NB4 (cell line): ENCODE measurements around the gene PCCA.

Source experiments
- DNase-seq: peaks from one replicate; pipeline ENCODE4 v3.0.0; 2010; ENCODE audit warnings: low read depth
- H3K4me3 ChIP-seq: one replicate; pipeline ENCODE4 v1.5.1; 2011; ENCODE audit warnings: mild to moderate bottlenecking, low read depth, low read length, moderate library complexity
- MYC ChIP-seq: IDR thresholded peaks from 2 replicates; pipeline ENCODE4 v1.6.1; 2011; ENCODE audit warnings: low read depth, low read length
- POLR2A ChIP-seq: IDR thresholded peaks from 2 replicates; pipeline ENCODE4 v1.6.1; 2011; ENCODE audit warnings: mild to moderate bottlenecking; ENCODE audit not compliant: insufficient read length; ENCODE audit errors: extremely low read depth
- TF ChIP-seq, protein P1 (sequence below): IDR thresholded peaks from one replicate; pipeline ENCODE4 v1.5.1; 2012; ENCODE audit warnings: low read depth, low read length
- TF ChIP-seq, protein P2 (sequence below): IDR thresholded peaks from 2 replicates; pipeline ENCODE4 v1.6.1; 2011; ENCODE audit warnings: low read depth, low read length

The PCCA gene

DNA sequence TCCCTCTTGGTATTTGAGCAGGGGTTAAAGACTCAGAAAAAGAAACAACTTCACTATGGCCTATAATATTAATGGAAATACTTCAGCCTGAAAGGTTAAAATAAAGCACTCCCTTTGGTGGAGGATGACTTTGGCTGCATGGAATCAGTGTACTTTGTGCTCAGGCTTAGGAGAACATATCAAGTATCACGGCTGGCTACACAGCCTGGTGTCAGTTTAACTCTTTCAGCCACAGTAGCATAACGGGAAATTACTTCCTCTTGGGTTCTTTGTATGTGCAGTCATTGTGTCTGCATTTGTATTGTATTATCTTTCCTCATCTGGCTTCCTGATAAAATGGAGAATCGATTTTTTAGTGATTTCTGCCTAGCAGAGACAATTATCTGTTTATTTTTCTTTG, 260.7 kb downstream of the PCCA start:
- TF ChIP-seq POLR2A = no peak
- TF ChIP-seq, protein P1, sequence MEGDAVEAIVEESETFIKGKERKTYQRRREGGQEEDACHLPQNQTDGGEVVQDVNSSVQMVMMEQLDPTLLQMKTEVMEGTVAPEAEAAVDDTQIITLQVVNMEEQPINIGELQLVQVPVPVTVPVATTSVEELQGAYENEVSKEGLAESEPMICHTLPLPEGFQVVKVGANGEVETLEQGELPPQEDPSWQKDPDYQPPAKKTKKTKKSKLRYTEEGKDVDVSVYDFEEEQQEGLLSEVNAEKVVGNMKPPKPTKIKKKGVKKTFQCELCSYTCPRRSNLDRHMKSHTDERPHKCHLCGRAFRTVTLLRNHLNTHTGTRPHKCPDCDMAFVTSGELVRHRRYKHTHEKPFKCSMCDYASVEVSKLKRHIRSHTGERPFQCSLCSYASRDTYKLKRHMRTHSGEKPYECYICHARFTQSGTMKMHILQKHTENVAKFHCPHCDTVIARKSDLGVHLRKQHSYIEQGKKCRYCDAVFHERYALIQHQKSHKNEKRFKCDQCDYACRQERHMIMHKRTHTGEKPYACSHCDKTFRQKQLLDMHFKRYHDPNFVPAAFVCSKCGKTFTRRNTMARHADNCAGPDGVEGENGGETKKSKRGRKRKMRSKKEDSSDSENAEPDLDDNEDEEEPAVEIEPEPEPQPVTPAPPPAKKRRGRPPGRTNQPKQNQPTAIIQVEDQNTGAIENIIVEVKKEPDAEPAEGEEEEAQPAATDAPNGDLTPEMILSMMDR = no peak
- TF ChIP-seq, protein P2, sequence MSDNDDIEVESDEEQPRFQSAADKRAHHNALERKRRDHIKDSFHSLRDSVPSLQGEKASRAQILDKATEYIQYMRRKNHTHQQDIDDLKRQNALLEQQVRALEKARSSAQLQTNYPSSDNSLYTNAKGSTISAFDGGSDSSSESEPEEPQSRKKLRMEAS = 0 out of 2 replicates have a peak, but pooled peaks have one; percentile 18
- H3K4me3 ChIP-seq = no peak overlapping the region
- peak; percentile 15 for DNase-seq

DNA sequence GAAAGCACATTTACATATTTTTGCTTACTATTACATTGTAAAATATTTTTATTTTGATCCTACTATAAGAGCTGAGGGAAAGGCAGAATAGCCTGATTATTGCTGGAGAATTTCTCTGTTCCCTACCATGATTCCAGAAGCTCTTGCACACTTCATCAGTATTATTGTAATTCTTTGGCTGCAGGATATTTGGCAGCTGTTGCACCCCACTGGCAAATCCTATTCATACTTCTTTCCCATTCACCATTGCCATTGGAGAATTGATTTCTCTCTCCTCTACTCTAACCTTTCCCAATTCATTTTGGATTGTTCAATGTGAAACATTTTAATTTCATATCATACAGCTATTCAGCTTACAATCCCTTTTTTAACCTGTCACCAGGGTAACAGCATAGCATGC, 261.7 kb downstream of the PCCA start:
- DNase-seq = no peak

DNA sequence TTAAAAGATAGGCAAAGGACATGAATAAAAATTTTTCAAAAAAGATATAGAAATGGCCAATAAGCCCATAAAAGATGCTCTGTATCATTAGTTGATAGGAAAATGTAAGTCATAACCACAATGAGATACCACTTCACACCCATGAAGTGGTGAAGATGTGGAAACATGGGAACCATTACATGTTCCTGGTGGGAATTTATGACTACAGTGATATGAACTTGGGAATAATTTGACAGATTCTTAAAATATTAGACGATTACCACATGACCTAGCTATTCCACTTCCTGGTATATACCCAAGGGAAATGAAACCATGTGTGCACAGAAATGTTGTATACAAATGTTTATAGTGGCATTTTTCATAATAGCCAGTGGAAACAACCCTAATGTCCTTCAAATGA, 267.5 kb downstream of the PCCA start:
- peak overlapping the region; percentile 19 for H3K4me3 ChIP-seq
- no peak for DNase-seq
- TF ChIP-seq, protein P1 = no peak
- TF ChIP-seq, protein P2 = no peak
- no peak for TF ChIP-seq POLR2A

More for the DNA sequence above, 261.7 kb downstream of the PCCA start:
- TF ChIP-seq MYC = no peak
- TF ChIP-seq, protein P2 = no peak
- TF ChIP-seq, protein P1 = no peak
- TF ChIP-seq POLR2A = no peak
- H3K4me3 ChIP-seq = no peak overlapping the region

- TF ChIP-seq, protein P2 = no peak
- TF ChIP-seq, protein P1 = no peak
- no peak for TF ChIP-seq POLR2A
- TF ChIP-seq MYC = no peak
- H3K4me3 ChIP-seq = peak overlapping the region; percentile 19
- peak; percentile 81 for DNase-seq
These were observed 268.0 kb downstream of the PCCA start for GRCh38 chr13:100356889-100357288.

GRCh38 chr13:100357764-100358163, 268.9 kb downstream of the PCCA start:
- DNase-seq = no peak
- no peak overlapping the region for H3K4me3 ChIP-seq
- TF ChIP-seq, protein P2 = no peak
- TF ChIP-seq POLR2A (no peak), MYC (no peak)
- TF ChIP-seq, protein P1 = no peak

DNA sequence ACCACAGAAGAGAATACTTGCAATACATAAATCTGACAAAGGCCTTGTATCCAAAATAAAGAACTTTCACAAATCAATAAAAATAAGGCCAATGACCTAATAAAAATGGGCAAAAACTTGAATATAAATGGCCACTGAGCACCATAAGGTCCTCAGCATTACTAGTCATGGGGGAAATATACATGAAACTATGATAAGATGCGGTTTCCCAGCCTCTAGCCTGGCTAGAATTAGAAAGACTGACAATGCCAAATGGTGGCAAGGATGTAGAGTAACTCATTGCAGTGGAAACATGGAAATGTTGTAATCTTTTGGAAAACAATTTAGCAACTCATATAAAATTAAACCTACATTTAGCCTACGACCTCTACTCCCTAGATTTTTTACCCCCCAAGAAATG, 272.6 kb downstream of the PCCA start:
- TF ChIP-seq POLR2A = no peak
- TF ChIP-seq, protein P1 = no peak
- TF ChIP-seq MYC = no peak
- TF ChIP-seq, protein P2 = no peak
- peak; percentile 26 for DNase-seq

More for the DNA sequence above, 272.6 kb downstream of the PCCA start:
- no peak overlapping the region for H3K4me3 ChIP-seq
